ENCODE results near the gene BBS2.

Gene BBS2

DNA sequence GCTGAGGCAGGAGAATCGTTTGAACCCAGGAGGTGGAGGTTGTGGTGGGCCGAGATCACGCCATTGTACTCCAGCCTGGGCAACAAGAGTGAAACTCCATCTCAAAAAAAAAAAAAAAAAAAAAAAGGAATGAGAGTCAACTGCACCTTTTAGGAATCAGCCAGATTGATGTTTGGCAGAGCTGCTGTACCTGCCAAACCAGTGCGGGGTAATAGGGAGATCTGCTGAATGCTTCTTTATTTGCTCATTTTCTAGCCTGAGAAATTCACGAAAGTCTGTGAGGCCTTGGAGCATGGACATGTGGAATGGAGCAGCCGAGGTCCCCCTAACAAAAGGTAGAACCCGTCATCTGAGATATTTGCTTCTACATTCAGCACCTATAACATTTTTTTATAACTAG is 50.1 kb downstream of the BBS2 start:
- no peak for DNase-seq (ENCODE audit: low read depth, low spot score)
- no peak overlapping the region for H3K4me3 ChIP-seq (ENCODE audit: low read depth, low read length)
- TF ChIP-seq, protein P1, sequence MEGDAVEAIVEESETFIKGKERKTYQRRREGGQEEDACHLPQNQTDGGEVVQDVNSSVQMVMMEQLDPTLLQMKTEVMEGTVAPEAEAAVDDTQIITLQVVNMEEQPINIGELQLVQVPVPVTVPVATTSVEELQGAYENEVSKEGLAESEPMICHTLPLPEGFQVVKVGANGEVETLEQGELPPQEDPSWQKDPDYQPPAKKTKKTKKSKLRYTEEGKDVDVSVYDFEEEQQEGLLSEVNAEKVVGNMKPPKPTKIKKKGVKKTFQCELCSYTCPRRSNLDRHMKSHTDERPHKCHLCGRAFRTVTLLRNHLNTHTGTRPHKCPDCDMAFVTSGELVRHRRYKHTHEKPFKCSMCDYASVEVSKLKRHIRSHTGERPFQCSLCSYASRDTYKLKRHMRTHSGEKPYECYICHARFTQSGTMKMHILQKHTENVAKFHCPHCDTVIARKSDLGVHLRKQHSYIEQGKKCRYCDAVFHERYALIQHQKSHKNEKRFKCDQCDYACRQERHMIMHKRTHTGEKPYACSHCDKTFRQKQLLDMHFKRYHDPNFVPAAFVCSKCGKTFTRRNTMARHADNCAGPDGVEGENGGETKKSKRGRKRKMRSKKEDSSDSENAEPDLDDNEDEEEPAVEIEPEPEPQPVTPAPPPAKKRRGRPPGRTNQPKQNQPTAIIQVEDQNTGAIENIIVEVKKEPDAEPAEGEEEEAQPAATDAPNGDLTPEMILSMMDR (IDR thresholded peaks at IDR 0.05; ENCODE audit: insufficient read depth, low read length, missing control alignments) = no peak
- ChIA-PET POLR2A (no interaction called here), CTCF (no interaction called here)

DNA sequence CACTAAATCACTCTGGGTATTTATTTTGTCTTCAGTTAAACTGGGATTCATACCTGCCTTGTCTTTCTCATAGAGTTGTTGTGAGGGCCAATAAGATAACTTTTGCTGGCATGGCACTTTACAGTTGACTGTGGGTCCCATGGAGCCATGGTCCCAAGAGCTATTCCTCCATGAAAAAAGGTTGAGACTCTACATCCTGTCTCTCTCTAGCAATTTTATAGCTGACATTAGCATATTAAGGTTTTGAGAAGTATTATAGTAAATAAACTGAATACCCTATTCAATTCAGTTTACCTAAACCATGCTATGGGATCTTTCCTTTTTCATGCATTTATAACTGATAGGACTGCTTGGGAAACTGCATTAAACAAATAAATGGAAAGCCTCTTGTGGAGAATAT is 51.0 kb downstream of the BBS2 start:
- TF ChIP-seq, protein P1 (IDR thresholded peaks at IDR 0.05; ENCODE audit: insufficient read depth, low read length, missing control alignments) = no peak
- DNase-seq (ENCODE audit: low read depth, low spot score) = no peak
- H3K4me3 ChIP-seq (ENCODE audit: low read depth, low read length) = no peak overlapping the region
- POLR2A ChIA-PET = no interaction called here
- CTCF ChIA-PET = no interaction called here

DNA sequence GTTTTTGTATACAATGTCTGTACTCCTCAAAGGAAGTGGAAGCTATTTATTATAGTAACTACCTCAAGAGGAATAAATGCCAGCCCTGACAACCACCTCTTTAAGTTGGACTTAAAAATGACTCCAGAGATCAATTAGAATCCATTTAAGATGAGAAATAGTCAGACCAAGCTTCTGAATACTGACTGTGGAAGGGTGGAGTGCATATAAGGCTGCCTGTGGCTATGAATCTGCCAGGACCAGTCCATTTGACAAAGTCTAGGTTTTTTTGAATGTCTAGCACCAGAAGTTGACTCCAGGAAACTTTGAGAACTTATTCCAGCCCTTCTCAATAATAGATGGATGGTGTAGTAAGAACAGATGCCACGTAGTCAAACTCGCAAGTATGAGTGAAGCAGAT is 53.5 kb downstream of the BBS2 start:
- ChIA-PET CTCF (interaction anchor here (1.4 kb wide), 1 partner anchor 235 kb away, joined by 6 read pairs; no protein-coding TSS in a partner anchor), POLR2A (interaction anchor here (1.4 kb wide), 1 partner anchor 15 kb away, joined by 4 read pairs; the partner anchor contains the start of genes NUDT21 and OGFOD1)
- no peak for DNase-seq (ENCODE audit: low read depth, low spot score)
- no peak overlapping the region for H3K4me3 ChIP-seq (ENCODE audit: low read depth, low read length)
- TF ChIP-seq, protein P1 (IDR thresholded peaks at IDR 0.05; ENCODE audit: insufficient read depth, low read length, missing control alignments) = no peak

DNA sequence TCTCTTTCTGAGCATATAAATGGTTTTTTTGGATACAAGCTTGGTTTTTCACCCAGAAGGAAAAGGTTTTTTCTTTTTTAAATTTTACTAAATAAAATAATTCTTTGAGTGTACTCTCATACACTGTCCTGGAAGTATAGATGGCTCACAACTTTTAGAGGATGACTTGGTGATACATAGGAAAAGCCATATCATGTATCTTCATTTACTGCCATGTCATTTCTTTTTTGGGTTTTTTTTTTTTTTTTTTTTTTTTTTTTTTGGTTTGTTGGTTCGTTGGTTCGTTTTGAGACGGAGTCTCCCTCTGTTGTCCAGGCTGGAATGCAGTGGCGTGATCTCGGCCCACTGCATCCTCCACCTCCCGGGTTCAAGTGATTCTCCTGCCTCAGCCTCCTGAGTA is 56.7 kb downstream of the BBS2 start:
- TF ChIP-seq, protein P1 (IDR thresholded peaks at IDR 0.05; ENCODE audit: insufficient read depth, low read length, missing control alignments) = no peak
- DNase-seq (ENCODE audit: low read depth, low spot score) = no peak
- ChIA-PET POLR2A (no interaction called here), CTCF (no interaction called here)
- H3K4me3 ChIP-seq (ENCODE audit: low read depth, low read length) = no peak overlapping the region

DNA sequence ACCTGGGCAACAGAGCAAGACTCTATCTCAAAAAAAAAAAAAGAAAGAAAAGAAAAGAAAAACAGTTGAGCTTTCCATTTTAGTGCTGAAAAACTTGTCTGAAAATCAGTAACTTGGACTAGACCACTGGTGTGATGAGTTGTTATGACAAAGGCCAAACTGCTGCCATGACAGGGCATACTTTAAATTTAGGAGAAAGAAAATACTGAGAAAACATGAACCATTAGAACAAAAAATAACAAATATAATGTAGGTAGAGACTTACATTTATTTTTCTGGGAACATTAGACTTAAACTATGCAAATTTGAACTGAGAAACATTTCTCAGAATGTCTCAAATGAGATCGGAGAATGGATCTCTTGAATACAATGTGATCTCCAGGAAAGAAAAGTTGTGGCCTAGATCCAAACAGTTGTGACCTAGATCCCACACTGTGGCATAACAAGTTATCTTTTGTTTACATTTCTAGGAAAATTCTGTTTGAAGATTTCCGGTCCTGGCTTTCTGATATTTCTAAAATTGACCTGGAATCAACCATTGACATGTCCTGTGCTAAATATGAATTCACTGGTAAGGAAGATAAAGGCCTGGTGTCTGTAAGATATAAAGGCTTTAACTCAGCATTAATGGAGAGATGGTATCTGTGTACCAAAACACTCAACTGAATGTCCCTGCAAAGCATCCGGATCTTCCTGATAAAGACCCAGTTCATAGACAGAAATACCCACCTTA is 57.6 kb downstream of the BBS2 start:
- TF ChIP-seq, protein P1 (IDR thresholded peaks at IDR 0.05; ENCODE audit: insufficient read depth, low read length, missing control alignments) = no peak
- DNase-seq (ENCODE audit: low read depth, low spot score) = no peak
- H3K4me3 ChIP-seq (ENCODE audit: low read depth, low read length) = no peak overlapping the region
- ChIA-PET CTCF (interaction anchor here (1.3 to 1.8 kb wide), 2 partner anchors 10 to 239 kb away, joined by 4 to 8 read pairs; no protein-coding TSS in a partner anchor), POLR2A (no interaction called here)

DNA sequence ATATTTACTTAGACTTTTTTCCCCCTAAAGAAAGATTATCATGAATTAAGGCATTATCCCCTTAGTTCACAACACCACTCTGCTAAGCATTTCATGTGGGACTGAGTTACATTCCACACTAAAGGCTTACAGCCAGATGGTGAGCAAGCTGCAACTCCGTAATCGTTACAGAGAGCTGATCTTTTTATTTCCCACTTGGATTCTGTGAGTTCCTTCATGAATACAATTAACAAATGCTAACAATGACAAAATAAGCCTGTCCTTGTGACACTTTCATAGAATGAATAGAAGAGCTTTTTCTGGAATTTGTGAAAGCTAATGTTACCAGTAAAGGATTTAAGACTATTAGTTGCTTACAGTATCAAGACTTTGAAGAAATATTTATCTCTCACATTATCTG is 59.7 kb downstream of the BBS2 start:
- ChIA-PET POLR2A (interaction anchor here (1.8 kb wide), 1 partner anchor 9 kb away, joined by 9 read pairs; the partner anchor contains the start of genes NUDT21 and OGFOD1), CTCF (interaction anchor here (1.8 kb wide), 1 partner anchor 241 kb away, joined by 8 read pairs; no protein-coding TSS in a partner anchor)
- no peak for DNase-seq (ENCODE audit: low read depth, low spot score)
- no peak overlapping the region for H3K4me3 ChIP-seq (ENCODE audit: low read depth, low read length)
- TF ChIP-seq, protein P1 (IDR thresholded peaks at IDR 0.05; ENCODE audit: insufficient read depth, low read length, missing control alignments) = no peak
